Vagina (tissue), 2 donors: Measurements from ENCODE around the gene FEV.

Experiments
- CTCF ChIP-seq, 3 experiments: fragments of 450-650 bp in 2 of 3; fragments of 200-600 bp in 1 of 3; sonication (generic) in 1 of 3; IDR thresholded peaks; one replicate each; pipeline ENCODE4 v1.5.1; 2017 to 2019; ENCODE audit warnings: antibody characterized with exemption in 3 of 3, mild to moderate bottlenecking in 2 of 3, moderate library complexity in 2 of 3
- POLR2A ChIP-seq, 2 donors: fragments of 450-650 bp; IDR thresholded peaks; one replicate each; pipeline ENCODE4 v1.6.1; 2017; ENCODE audit warnings: antibody characterized with exemption in 2 of 2, mild to moderate bottlenecking in 2 of 2, moderate library complexity in 2 of 2
- POLR2AphosphoS5 ChIP-seq, 2 donors: sonication (generic); formaldehyde crosslinking; IDR thresholded peaks; one replicate each; pipeline ENCODE4 v1.9.0; 2017; ENCODE audit warnings: antibody characterized with exemption in 2 of 2, mild to moderate bottlenecking in 2 of 2, low read depth in 1 of 2; ENCODE audit not compliant: insufficient read depth in 1 of 2

- peak; percentile 53 to 81 (median 60) for TF ChIP-seq CTCF (IDR thresholded peaks at IDR 0.05)
- TF ChIP-seq POLR2AphosphoS5 (IDR thresholded peaks at IDR 0.05; ENCODE audit: insufficient read depth in 1 of 2, low read depth in 1 of 2) = no peak
- no peak for TF ChIP-seq POLR2A (IDR thresholded peaks at IDR 0.05)
Observed at GRCh38 chr2:218979846-218980734, 4.9 kb downstream of the FEV start.
